Activated CD4-positive, alpha-beta T cell treated with anti-CD3 and anti-CD28 coated beads for 36 hours (primary cell): ENCODE data around the gene LYZL1. TPM values are rescaled to one million over a fixed set of nuclear protein-coding genes. Genes with fewer than 3 reads are reported as not detected.

Source experiments
- ATAC-seq: fragments of 200-7000 bp; cut with Tn5 transposase; one replicate; pipeline ENCODE4 v1.10.0; 2021; ENCODE audit warnings: mild to moderate bottlenecking, moderate library complexity
- CTCF ChIA-PET: fragments of 350-600 bp; sonication (Branson Sonifier 250); formaldehyde crosslinking; loops from one replicate; lab custom pipeline; 2021; ENCODE audit warnings: antibody characterized with exemption; lab: Charles Lee
- POLR2A ChIA-PET: fragments of 350-600 bp; sonication (Branson Sonifier 250); formaldehyde crosslinking; loops from one replicate; lab custom pipeline; 2021; ENCODE audit warnings: antibody characterized with exemption, inconsistent platforms; lab: Charles Lee
- DNase-seq: peaks from one replicate; pipeline ENCODE4 v3.0.0-alpha.2; 2020
- H3K27ac Mint-ChIP-seq: one replicate; pipeline ENCODE4 v1.8.0; 2021; ENCODE audit warnings: mixed read lengths
- H3K27me3 Mint-ChIP-seq: one replicate; pipeline ENCODE4 v1.8.0; 2021; ENCODE audit warnings: mixed read lengths
- H3K36me3 Mint-ChIP-seq: one replicate; pipeline ENCODE4 v1.8.0; 2021; ENCODE audit warnings: low read depth, mixed read lengths
- H3K4me1 Mint-ChIP-seq: one replicate; pipeline ENCODE4 v1.8.0; 2021; ENCODE audit warnings: mixed read lengths
- H3K4me3 Mint-ChIP-seq: one replicate; pipeline ENCODE4 v1.8.0; 2021; ENCODE audit warnings: mild to moderate bottlenecking, moderate library complexity, mixed read lengths
- H3K9me3 Mint-ChIP-seq: one replicate; pipeline ENCODE4 v1.8.0; 2021; ENCODE audit warnings: low read depth, mixed read lengths
- intact Hi-C, 2 experiments: fragments of 100-400 bp; cut with DNase I in 1 of 2; cut with micrococcal nuclease in 1 of 2; formaldehyde crosslinking; loops; one replicate each; pipeline versions ENCODE4 v1.14.2 to v1.15.1; 2022 to 2024; cut with DNase I, micrococcal nuclease
- total RNA-seq, 2 experiments: library from RNA; stranded (reverse); gene quantifications; one replicate each; pipeline ENCODE4 v1.2.3, GENCODE V29; 2021

Gene LYZL1
- total RNA-seq, 2 experiments from 2014 or later: not detected

DNA sequence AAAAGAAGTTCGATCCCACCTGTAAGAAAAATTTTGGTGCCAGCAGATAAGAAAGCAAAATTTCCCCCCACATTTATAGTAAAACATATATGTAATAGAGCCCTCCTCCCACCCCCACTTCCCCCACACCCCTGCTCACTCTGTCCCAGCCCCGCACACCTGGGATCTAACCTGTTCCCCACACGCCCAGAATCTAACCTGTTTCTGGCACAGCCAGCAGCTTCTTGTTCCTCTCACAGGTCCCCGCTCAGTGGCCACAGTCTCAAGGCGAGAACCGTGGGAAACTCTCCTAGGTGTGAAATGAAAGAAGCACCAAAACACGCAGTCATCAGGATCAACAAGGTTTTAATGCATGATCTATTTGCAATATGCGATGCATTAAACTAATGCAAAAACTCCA, 32.8 kb downstream of the LYZL1 start:
- Mint-ChIP-seq H3K27me3 (peaks cover 15% of the 10 kb centered on the region), H3K9me3 (no peaks in the 10 kb centered on the region), H3K4me1 (peaks cover 9% of the 10 kb centered on the region), H3K36me3 (no peaks in the 10 kb centered on the region), H3K27ac (no peak overlapping the region), H3K4me3 (no peak overlapping the region)
- ATAC-seq: no peak
- POLR2A ChIA-PET: no interaction called here
- CTCF ChIA-PET: no interaction called here
- no peak for DNase-seq
- intact Hi-C loops: no loop called here

DNA sequence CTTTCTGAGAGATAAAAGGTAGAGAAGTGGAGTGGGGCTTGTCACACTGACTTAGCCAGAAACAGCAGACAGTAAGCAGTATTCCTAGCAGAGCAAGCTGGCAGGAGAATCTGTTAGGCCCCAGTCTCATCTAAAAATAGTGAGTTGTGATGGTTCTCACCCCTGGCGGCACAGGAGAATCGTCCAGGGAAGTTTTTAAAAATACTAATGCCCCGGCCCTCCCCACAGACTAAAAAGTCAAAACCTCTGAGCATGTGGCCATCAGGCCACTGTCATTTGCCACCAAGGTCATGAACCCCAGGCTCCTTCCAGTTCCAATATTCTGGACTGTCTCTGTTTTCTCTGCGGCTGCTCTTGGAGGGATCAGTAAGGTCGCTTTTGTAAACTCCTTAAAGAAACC, 34.0 kb downstream of the LYZL1 start:
- ATAC-seq: no peak
- no peaks in the 10 kb centered on the region for H3K36me3 Mint-ChIP-seq
- H3K4me1 Mint-ChIP-seq: peaks cover 9% of the 10 kb centered on the region
- ChIA-PET POLR2A (no interaction called here), CTCF (no interaction called here)
- intact Hi-C loops: no loop called here
- H3K9me3 Mint-ChIP-seq: no peaks in the 10 kb centered on the region
- no peak overlapping the region for H3K4me3 Mint-ChIP-seq
- no peak overlapping the region for H3K27ac Mint-ChIP-seq
- H3K27me3 Mint-ChIP-seq: peaks cover 18% of the 10 kb centered on the region
- no peak for DNase-seq

DNA sequence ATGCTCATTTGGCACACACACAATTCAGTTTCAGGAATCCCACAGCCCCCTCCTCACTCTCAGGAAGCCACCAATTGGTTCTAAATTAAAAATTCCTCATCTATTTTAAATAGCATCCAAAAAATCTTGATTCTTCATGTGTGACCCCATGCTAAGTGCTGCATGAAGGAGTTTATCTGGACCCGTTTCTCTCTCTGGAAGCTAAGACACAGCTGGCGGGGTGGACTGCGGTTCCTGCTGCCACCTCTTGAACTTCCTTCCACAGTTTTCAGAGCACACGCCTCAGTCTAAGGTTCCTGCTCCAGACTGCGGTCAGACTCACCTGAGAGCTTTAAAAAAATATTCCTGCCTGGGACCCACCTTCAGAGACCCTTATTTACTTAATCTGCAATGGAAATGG, 34.5 kb downstream of the LYZL1 start:
- ChIA-PET CTCF (no interaction called here), POLR2A (no interaction called here)
- Mint-ChIP-seq H3K9me3 (no peaks in the 10 kb centered on the region), H3K36me3 (no peaks in the 10 kb centered on the region), H3K27me3 (peaks cover 15% of the 10 kb centered on the region), H3K27ac (no peak overlapping the region), H3K4me1 (peaks cover 4% of the 10 kb centered on the region), H3K4me3 (no peak overlapping the region)
- DNase-seq: no peak
- intact Hi-C loops: no loop called here
- ATAC-seq: no peak

- Mint-ChIP-seq H3K36me3 (no peaks in the 10 kb centered on the region), H3K27ac (no peak overlapping the region), H3K4me3 (no peak overlapping the region), H3K9me3 (no peaks in the 10 kb centered on the region), H3K4me1 (no peaks in the 10 kb centered on the region), H3K27me3 (peaks cover 16% of the 10 kb centered on the region)
- intact Hi-C loops: no loop called here
- DNase-seq: no peak
- ATAC-seq: no peak
- POLR2A ChIA-PET: no interaction called here
- CTCF ChIA-PET: interaction anchor here (1.2 to 1.8 kb wide), 3 partner anchors 10 to 660 kb away, joined by 3 to 4 read pairs (median 4); no protein-coding TSS in a partner anchor
These were observed 35.5 kb downstream of the LYZL1 start for GRCh38 chr10:29324220-29324841.

- Mint-ChIP-seq H3K4me1 (no peaks in the 10 kb centered on the region), H3K27me3 (peaks cover 13% of the 10 kb centered on the region), H3K9me3 (no peaks in the 10 kb centered on the region), H3K27ac (no peak overlapping the region), H3K4me3 (no peak overlapping the region), H3K36me3 (no peaks in the 10 kb centered on the region)
- DNase-seq: no peak
- ATAC-seq: no peak
- POLR2A ChIA-PET: no interaction called here
- intact Hi-C loops: no loop called here
- CTCF ChIA-PET: interaction anchor here (1.8 kb wide), 1 partner anchor 8 kb away, joined by 4 read pairs; no protein-coding TSS in a partner anchor
These were observed 37.4 kb downstream of the LYZL1 start for GRCh38 chr10:29326299-29326698.

GRCh38 chr10:29326886-29327745, 38.2 kb downstream of the LYZL1 start:
- ATAC-seq: no peak
- Mint-ChIP-seq H3K27me3 (peaks cover 13% of the 10 kb centered on the region), H3K4me1 (no peaks in the 10 kb centered on the region), H3K9me3 (no peaks in the 10 kb centered on the region), H3K36me3 (no peaks in the 10 kb centered on the region), H3K4me3 (no peak overlapping the region), H3K27ac (no peak overlapping the region)
- ChIA-PET POLR2A (no interaction called here), CTCF (interaction anchor here (0.8 kb wide), 1 partner anchor 14 kb away, joined by 3 read pairs; no protein-coding TSS in a partner anchor)
- no peak for DNase-seq
- intact Hi-C loops: no loop called here

GRCh38 chr10:29327746-29328102, 38.9 kb downstream of the LYZL1 start:
- Mint-ChIP-seq H3K4me3 (no peak overlapping the region), H3K4me1 (no peaks in the 10 kb centered on the region), H3K36me3 (no peaks in the 10 kb centered on the region), H3K27ac (no peak overlapping the region), H3K27me3 (peaks cover 15% of the 10 kb centered on the region), H3K9me3 (no peaks in the 10 kb centered on the region)
- ATAC-seq: no peak
- intact Hi-C loops: no loop called here
- CTCF ChIA-PET: interaction anchor here (0.8 kb wide), 1 partner anchor 14 kb away, joined by 3 read pairs; no protein-coding TSS in a partner anchor
- no peak for DNase-seq
- POLR2A ChIA-PET: no interaction called here

GRCh38 chr10:29328983-29329382, 40.1 kb downstream of the LYZL1 start:
- POLR2A ChIA-PET: no interaction called here
- Mint-ChIP-seq H3K9me3 (no peaks in the 10 kb centered on the region), H3K27ac (no peak overlapping the region), H3K27me3 (peaks cover 10% of the 10 kb centered on the region), H3K36me3 (no peaks in the 10 kb centered on the region), H3K4me3 (no peak overlapping the region), H3K4me1 (no peaks in the 10 kb centered on the region)
- DNase-seq (no peak), ATAC-seq (no peak)
- intact Hi-C loops: no loop called here
- CTCF ChIA-PET: interaction anchor here (1.4 kb wide), 1 partner anchor 24 kb away, joined by 4 read pairs; no protein-coding TSS in a partner anchor

DNA sequence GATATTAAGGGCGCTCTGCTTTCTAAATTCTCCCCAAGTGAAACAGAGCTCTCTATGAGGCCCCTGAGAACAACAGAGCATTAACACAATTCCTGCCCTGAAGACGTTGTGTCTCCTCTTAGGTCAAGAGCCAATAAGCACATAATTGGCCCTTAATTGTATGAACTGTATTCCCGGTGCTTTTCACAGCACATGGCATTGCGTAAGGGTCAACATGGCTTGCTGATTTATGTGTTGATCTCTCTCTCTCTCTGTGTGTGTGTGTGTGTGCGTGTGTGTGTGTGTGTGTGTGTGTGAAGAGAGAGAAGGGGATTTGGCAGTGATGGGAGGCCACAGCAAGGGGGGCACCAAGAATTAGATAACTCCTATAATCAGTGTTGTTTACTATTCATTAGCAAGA, 40.5 kb downstream of the LYZL1 start:
- ChIA-PET POLR2A (no interaction called here), CTCF (interaction anchor here (1.4 kb wide), 1 partner anchor 25 kb away, joined by 4 read pairs; no protein-coding TSS in a partner anchor)
- Mint-ChIP-seq H3K9me3 (no peaks in the 10 kb centered on the region), H3K27ac (no peak overlapping the region), H3K4me1 (no peaks in the 10 kb centered on the region), H3K4me3 (no peak overlapping the region), H3K36me3 (no peaks in the 10 kb centered on the region), H3K27me3 (peaks cover 8% of the 10 kb centered on the region)
- ATAC-seq (no peak), DNase-seq (no peak)
- intact Hi-C loops: no loop called here

- H3K9me3 Mint-ChIP-seq: no peaks in the 10 kb centered on the region
- no peak overlapping the region for H3K4me3 Mint-ChIP-seq
- ChIA-PET POLR2A (no interaction called here), CTCF (no interaction called here)
- intact Hi-C loops: no loop called here
- DNase-seq: no peak
- H3K36me3 Mint-ChIP-seq: no peaks in the 10 kb centered on the region
- peaks cover 10% of the 10 kb centered on the region for H3K27me3 Mint-ChIP-seq
- H3K27ac Mint-ChIP-seq: no peak overlapping the region
- H3K4me1 Mint-ChIP-seq: no peaks in the 10 kb centered on the region
- ATAC-seq: no peak
These were observed 43.3 kb downstream of the LYZL1 start for GRCh38 chr10:29332061-29332760.

GRCh38 chr10:29332761-29333148, 43.9 kb downstream of the LYZL1 start:
- ATAC-seq: no peak
- Mint-ChIP-seq H3K4me3 (no peak overlapping the region), H3K27me3 (peaks cover 11% of the 10 kb centered on the region), H3K27ac (no peak overlapping the region), H3K4me1 (no peaks in the 10 kb centered on the region), H3K9me3 (no peaks in the 10 kb centered on the region), H3K36me3 (no peaks in the 10 kb centered on the region)
- intact Hi-C loops: no loop called here
- DNase-seq: no peak
- POLR2A ChIA-PET: no interaction called here
- CTCF ChIA-PET: no interaction called here
